Measurements from ENCODE around the gene MZT2B.
"Not testable (repeated sequence)": the region's sequence is repeated elsewhere in the genome, so short reads cannot be mapped to it uniquely, and the experiment has no call there.

The MZT2B gene

DNA sequence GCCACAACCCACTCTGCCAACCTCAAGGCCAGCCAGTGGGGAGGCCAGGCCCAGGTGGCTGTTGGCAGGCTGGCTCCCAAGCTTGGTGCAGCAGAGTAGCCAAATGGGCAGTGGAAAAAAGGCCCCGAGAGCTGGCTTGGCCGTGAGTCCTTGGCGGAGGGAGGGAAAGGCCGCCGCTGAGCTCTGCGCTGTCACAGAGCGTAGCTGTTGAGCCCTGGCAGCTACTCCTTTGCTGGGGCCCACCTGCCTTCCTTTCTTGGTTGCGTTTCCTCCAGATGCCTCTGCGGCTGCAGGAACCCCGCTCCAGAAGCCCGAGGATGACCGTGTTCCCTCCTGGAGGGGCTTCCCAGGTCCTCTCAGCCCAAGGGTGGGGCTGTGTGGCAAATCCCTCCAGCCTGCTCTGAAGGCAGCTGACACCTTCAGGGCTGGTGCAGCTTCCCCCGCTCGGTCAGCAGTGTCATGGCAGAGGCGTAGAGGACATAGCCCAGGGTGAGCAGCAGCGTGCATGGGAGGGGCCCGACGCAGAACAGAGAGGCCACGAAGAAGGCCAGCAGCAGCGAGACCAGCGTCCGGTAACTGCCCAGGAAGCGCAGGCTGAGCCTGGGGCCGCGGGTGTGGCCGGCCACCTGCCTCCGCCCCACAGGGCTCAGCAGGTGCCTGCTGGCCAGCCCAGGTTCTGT, 29.8 kb upstream of the MZT2B start:
- DNase-seq (ENCODE audit: low read depth in 3 of 3, low spot score in 1 of 3): not testable (repeated sequence)

- no peak for DNase-seq (ENCODE audit: low read depth in 3 of 3, low spot score in 1 of 3)
Observed at GRCh38 chr2:130152816-130153595, 29.1 kb upstream of the MZT2B start.

- DNase-seq (ENCODE audit: low read depth in 3 of 3, low spot score in 1 of 3): not testable (repeated sequence)
Observed at GRCh38 chr2:130153721-130154422, 28.2 kb upstream of the MZT2B start.

GRCh38 chr2:130154423-130154770, 27.7 kb upstream of the MZT2B start:
- DNase-seq (ENCODE audit: low read depth in 3 of 3, low spot score in 1 of 3): not testable (repeated sequence)

DNA sequence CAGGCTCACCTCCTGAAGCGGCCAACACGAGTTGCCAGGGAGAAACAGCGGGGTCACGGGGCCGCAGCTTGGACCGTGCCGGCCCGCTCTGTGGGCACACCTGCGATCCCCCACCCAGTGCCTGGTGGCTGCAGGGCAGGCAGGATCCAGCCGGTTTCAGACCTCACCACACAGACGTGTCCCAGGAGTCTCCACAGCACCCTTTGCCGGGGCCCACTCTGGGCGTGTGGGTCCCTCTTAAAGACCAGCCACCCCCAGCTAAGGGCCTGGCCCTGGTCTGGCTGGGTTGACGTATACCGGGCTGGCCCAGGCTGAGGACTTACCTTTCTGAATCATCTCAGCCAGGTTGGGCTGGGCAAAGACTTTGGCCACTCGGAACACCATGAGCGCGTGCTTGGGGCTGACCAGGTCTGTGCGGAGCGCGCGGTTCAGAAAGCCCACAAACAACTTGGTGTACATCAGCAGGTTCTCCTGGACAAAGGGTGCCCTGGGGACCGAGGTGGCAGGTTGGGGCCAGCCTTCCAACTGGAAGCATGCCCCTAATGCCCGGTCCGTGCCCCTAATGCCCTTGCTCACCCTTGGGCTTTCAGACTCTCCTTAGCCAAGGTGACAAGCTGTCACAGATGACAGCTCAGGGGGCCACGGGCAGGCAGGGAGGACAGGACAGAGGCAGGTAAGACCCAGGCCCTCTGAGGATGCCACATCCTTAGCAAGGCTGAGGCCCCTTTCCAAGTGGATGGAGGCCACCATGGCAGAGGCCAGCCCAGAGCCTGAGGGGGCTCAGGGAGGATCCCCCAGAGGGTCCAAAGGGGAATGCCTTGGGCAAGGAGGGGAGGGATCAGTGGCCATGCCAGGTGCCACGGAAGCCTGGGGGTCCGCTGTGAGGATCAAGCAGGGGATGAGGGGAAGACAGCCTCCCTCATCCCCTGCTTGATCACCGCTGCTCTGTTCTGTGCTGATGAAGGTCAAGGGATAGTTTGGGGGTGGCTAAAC, 27.0 kb upstream of the MZT2B start:
- no peak for DNase-seq (ENCODE audit: low read depth in 3 of 3, low spot score in 1 of 3)

DNA sequence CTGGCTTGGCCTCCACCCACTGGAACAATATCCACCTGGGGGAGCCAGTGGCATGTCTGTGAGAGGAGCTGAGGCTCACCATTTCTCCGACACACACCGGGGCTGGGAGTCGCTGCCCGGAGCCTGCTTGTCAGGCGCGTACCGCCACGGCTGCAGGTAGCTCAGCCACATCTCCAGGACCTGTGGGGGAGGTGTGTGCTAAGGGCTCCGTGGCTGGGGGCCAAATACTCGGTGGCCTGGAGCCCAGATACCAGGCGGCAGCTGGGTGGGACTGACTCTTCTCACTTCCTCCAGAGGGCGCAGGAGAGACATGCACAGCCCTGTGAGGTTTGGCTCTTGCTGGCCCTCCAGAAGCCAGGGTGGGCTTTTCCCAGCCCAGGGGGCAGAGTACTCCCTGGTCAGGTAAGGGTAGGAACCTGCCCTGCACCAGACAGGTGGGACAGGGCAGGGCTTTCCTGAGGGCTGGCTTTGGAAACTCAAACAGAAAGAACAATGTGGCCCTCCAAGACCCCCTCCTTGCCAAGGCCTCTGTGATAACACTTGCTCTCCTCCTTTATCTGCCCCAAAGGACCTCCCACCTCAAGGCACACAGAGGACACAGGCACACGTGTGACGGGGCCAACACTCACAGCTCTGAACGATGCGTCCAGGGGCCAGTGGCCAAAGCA, 26.0 kb upstream of the MZT2B start:
- DNase-seq (ENCODE audit: low read depth in 3 of 3, low spot score in 1 of 3): not testable (repeated sequence)

- no peak for DNase-seq (ENCODE audit: low read depth in 3 of 3, low spot score in 1 of 3)
Observed at GRCh38 chr2:130156624-130157004, 25.4 kb upstream of the MZT2B start.

DNA sequence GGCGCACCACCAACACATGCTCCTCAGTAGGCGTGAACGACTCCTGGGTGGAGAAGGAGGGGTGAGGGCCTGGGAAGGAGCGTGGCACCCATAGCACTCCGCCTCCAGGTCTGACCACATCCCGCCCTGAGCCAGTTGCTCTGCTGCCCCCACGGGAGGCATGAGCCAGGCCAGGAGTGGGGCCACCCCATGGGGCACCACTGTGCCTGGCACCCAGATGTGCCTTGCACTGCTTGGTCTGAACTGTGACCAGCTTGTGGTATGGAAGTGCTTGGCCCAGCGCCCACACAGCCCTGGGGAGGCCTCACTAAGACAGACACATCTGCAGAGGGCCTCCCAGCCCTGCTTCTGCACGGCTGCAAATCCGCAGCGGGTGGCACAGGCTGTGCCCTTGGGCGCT, 24.7 kb upstream of the MZT2B start:
- DNase-seq (ENCODE audit: low read depth in 3 of 3, low spot score in 1 of 3): not testable (repeated sequence)

DNA sequence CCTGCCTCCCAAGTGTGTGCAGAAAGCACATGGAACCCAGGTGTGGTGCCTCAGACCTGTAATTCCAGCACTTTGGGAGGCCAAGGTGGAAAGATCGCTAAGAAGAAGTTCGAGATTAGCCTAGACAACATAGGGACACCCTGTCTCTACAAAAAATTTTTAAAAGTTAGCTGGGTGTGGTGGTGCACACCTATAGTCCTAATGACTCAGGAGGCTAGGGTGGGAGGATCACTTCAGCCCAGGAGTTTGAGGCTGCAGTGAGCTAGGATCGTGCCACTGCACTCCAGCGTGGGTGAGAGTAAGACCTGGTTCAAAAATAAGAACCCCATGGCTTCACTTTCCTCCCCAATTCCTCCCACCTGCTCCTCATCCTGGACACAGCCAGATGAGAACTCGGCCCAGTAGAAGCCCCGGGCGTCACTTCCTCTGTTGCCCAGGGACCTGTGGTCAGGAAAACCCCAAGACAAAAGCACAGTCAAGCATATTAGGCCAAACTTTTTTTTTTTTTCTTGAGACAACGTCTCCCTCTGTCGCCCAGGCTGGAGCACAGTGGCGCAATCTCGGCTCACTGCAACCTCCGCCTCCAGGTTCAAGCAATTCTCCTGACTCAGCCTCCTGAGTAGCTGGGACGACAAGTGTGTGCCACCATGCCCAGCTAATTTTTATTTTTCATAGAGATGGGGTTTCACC, 24.1 kb upstream of the MZT2B start:
- not testable (repeated sequence) for DNase-seq (ENCODE audit: low read depth in 3 of 3, low spot score in 1 of 3)

GRCh38 chr2:130158631-130159030, 23.4 kb upstream of the MZT2B start:
- DNase-seq (ENCODE audit: low read depth in 3 of 3, low spot score in 1 of 3): no peak

DNA sequence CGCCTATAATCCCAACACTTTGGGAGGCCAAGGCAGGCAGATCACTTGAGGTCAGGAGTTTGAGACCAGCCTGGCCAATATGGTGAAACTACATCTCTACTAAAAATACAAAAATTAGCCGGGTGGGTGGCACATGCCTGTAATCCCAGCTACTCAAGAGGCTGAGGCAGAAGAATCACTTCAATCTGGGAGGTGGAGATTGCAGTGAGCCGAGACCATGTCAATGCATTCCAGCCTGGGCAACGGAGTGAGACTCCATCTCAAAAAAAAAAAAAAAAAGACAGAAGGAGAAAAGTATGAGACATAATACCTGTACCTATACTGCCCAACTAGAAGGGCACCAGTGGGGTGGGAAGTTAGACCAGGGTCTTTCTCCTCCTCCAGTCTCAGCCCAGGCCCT, 22.7 kb upstream of the MZT2B start:
- DNase-seq (ENCODE audit: low read depth in 3 of 3, low spot score in 1 of 3): not testable (repeated sequence)

DNA sequence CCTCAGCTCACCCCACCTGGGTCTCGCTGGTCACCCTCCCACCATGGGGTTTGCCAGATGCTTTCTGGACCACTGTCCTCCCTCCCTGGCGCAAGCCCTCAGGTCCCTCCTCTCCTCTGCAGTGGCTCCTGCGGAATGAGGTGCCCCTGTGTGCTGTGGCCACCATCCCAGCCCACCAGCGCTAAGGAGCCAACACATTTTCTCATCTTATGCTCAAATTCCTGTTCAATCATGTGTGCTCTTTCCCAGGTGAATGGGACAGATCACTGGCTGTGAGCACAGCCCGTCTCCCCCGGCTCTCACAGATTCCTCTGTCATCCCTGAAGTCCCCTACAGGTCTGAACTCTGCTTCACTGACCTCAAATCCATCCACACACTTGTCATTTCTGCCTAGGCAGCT, 21.9 kb upstream of the MZT2B start:
- no peak for DNase-seq (ENCODE audit: low read depth in 3 of 3, low spot score in 1 of 3)

GRCh38 chr2:130160838-130161705, 21.0 kb upstream of the MZT2B start:
- DNase-seq (ENCODE audit: low read depth in 3 of 3, low spot score in 1 of 3): not testable (repeated sequence)

GRCh38 chr2:130162486-130162885, 19.6 kb upstream of the MZT2B start:
- DNase-seq (ENCODE audit: low read depth in 3 of 3, low spot score in 1 of 3): not testable (repeated sequence)

- DNase-seq (ENCODE audit: low read depth in 3 of 3, low spot score in 1 of 3): no peak
Observed at GRCh38 chr2:130162968-130163367, 19.1 kb upstream of the MZT2B start.

DNA sequence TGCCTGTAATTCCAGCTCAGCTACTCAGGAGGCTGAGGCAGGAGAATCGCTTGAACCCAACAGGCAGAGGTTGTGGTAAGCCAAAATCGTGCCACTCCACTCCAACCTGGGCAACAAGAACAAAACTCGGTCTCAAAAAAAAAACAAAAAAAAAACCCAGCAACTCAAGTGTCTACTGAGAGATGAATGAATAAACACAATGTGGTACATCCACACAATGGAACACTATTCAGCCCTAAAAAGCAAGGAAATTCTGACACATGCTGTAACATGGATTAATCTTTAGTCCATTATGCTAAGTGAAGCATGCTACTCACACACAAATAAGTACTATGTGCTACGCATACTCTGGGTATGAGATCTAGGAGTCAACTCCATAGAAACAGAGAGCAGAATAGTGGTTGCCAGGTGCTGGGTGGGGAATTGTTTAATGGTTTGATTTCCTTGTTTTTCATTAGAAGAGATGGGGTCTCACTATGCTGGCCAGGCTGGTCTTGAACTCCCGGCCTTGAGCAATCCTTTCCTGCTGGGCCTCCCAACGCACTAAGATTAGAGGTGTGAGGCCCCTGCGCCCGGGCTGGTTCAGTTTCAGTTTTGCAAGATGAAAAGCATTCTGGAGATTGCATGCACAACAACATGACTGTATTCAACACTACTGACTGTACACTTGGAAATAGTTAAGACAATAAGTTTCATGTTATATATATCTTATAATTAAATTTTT, 16.6 kb upstream of the MZT2B start:
- DNase-seq (ENCODE audit: low read depth in 3 of 3, low spot score in 1 of 3): no peak

DNA sequence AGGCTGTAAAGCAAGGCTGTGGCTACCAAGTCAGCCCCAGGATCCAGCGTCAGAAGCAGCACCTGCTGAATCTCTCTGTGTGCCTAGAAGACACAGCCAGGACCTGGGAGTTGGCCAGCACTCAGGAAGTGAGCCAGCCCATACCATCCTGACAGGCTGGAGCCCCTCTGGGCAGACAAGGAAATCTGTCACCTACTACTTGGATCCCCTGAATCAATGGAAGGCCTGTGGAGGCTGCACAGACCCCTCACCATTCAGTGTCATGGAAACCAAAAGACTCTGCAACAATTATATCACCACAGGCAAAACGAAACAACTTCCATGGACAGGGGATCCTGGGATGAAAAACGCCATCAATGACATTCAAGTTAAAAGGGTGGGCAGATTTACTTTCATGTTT, 15.5 kb upstream of the MZT2B start:
- DNase-seq (ENCODE audit: low read depth in 3 of 3, low spot score in 1 of 3): not testable (repeated sequence)

DNA sequence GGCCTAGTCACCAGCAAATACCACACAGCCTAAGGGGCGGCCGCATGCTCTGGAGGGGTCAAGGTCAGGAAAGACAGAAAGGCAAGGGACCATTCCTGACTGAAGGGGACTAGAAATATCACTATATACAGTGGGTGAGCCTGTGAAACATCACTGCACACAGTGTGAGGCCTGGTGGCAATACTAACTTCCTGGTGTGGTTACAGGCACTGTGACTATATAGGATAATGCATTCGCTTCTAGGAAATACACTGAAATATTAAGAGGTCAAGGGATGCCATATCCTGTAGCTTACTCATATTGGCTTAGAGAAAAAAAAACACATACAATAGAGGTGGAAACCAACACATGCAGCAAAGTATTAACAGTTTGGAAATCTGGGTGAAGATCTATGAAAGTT, 12.9 kb upstream of the MZT2B start:
- not testable (repeated sequence) for DNase-seq (ENCODE audit: low read depth in 3 of 3, low spot score in 1 of 3)

All from stimulated activated CD4-positive, alpha-beta T cell treated with anti-CD3 and anti-CD28 coated beads, TNF-alpha, amount 100 ng/mL, for 1 hour (primary cell).